OCI-LY1 (cell line): ENCODE measurements around the gene ZNF547.

Source experiments
- EZH2 ChIP-seq: fragments of 200-600 bp; sonication (generic), shearing (Covaris generic); IDR thresholded peaks from 2 replicates; pipeline ENCODE4 v1.8.0; 2017; ENCODE audit warnings: borderline replicate concordance, mixed run types, mild to moderate bottlenecking, antibody characterized with exemption, low read length, moderate library complexity, mixed read lengths
- TF ChIP-seq, protein P1 (sequence below): fragments of 200-600 bp; sonication (generic), shearing (Covaris generic); IDR thresholded peaks from 2 replicates; pipeline ENCODE4 v1.5.1; 2017; ENCODE audit warnings: mild to moderate bottlenecking, antibody characterized with exemption, low read length, moderate library complexity, mixed read lengths

DNA sequence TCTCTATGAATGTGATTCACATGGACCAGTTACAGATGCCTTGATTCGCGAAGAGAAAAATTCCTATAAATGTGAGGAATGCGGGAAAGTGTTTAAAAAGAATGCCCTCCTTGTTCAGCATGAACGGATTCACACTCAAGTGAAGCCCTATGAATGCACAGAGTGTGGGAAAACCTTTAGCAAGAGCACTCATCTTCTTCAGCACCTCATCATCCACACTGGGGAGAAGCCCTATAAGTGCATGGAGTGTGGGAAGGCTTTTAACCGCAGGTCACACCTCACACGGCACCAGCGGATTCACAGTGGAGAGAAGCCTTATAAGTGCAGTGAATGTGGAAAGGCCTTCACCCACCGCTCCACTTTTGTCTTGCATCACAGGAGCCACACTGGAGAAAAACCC lies 35.4 kb upstream of the ZNF547 start:
- TF ChIP-seq, protein P1, sequence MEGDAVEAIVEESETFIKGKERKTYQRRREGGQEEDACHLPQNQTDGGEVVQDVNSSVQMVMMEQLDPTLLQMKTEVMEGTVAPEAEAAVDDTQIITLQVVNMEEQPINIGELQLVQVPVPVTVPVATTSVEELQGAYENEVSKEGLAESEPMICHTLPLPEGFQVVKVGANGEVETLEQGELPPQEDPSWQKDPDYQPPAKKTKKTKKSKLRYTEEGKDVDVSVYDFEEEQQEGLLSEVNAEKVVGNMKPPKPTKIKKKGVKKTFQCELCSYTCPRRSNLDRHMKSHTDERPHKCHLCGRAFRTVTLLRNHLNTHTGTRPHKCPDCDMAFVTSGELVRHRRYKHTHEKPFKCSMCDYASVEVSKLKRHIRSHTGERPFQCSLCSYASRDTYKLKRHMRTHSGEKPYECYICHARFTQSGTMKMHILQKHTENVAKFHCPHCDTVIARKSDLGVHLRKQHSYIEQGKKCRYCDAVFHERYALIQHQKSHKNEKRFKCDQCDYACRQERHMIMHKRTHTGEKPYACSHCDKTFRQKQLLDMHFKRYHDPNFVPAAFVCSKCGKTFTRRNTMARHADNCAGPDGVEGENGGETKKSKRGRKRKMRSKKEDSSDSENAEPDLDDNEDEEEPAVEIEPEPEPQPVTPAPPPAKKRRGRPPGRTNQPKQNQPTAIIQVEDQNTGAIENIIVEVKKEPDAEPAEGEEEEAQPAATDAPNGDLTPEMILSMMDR, result no peak
- TF ChIP-seq EZH2, result no peak
